GM12801 (cell line): ENCODE results near the gene GLP1R.

Experiments
- TF ChIP-seq, protein P1 (sequence below): IDR thresholded peaks from one replicate; pipeline ENCODE4 v1.5.1; 2011; ENCODE audit warnings: control low read depth; ENCODE audit not compliant: insufficient read length; ENCODE audit errors: extremely low read depth

GLP1R gene

DNA sequence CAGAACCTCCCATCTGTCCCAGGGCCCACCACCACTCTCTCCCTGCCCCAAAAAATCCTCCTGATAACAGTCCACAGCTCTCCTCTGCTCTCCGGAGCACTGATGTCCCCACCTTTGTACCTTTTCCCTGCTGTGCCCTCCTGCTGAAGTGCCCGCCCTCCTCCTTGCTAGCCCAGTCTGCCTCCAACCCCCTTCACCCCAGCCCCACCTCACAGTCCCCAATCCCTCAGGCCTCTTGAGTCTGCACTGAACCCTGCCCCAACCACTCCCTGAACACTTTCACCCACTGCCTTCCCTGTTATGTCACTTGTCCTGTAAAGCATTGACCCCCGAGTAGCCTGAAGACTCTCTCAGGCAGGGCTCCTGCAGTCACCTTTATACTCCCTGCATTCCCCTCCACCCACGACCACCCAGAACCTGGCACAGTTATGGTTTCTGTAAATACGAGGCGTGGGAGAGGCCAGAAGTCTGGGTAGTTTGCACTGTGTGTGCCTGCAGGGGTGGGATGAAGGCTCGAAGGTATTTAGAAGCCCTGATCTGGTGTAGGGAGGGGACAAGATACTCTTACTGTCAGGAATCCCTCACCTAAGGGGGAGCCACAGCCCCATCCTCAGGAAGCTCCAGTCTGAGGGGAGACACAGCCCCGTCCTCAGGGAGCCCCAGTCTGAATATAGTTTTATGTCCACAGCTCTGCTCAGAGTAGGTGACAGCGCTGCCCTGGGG lies 5.4 kb downstream of the GLP1R start:
- TF ChIP-seq, protein P1, sequence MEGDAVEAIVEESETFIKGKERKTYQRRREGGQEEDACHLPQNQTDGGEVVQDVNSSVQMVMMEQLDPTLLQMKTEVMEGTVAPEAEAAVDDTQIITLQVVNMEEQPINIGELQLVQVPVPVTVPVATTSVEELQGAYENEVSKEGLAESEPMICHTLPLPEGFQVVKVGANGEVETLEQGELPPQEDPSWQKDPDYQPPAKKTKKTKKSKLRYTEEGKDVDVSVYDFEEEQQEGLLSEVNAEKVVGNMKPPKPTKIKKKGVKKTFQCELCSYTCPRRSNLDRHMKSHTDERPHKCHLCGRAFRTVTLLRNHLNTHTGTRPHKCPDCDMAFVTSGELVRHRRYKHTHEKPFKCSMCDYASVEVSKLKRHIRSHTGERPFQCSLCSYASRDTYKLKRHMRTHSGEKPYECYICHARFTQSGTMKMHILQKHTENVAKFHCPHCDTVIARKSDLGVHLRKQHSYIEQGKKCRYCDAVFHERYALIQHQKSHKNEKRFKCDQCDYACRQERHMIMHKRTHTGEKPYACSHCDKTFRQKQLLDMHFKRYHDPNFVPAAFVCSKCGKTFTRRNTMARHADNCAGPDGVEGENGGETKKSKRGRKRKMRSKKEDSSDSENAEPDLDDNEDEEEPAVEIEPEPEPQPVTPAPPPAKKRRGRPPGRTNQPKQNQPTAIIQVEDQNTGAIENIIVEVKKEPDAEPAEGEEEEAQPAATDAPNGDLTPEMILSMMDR, result no peak

DNA sequence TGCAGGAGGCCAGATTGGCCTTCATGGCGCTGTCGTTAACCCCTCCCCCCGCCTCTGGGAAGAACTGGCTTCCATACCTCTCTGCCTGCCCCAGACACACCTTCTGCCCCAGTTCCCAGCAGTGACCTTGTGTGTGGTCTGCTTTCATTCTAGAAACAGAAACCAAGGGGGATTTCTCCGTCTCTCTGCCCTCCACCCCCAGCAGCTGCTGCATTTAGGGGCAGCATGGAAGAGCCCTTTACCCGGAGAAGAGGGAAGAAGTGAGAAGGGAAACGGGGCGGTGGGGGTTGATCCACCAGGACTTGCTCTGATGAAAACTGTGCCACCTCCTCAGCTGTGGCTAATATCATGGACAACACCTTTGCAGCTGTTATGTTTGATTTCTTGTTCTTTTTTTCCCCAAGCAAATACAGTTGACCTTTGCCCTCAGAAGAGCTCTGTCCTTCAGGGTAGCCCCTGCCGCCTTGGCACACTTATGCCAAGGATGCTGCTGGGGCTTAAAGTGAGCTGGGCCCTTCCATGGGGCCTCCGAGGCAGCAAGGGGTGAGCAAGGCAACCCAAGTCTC lies 6.1 kb downstream of the GLP1R start:
- TF ChIP-seq, protein P1, result no peak

DNA sequence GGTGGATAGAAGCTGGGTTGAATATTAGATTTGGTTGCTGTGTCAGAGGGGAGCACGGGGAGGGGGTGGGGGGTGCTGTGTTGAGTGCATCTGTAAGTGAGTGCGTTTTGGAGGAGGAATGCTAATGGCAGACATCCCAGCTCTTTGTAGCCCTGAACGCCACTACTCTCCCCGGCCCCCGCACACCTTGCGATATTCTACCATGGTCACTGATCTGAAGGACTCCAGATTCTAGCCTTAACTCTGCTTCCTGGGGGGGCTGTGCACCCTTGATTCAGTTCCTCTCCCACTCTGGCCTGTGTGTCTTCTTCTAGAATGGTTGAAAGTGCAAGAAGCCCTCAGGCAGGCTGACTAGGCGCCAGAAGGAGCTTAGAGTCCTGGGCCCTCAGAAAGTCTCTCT lies 7.1 kb downstream of the GLP1R start:
- TF ChIP-seq, protein P1, result no peak

DNA sequence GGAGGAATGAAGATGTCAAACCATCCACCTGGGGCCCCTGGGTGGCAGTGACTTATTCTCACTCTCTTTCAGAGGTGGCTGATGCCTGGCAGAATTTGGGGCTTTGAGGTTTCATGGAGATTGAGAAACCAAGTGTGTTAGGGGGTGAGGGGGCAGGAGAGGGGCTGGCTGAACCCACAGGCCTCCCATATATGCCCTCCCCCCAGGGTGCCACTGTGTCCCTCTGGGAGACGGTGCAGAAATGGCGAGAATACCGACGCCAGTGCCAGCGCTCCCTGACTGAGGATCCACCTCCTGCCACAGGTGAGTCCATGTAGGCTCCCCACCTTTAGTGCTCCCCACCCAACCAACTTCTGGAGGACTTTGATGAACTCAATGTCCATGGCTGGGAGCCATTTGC lies 7.6 kb downstream of the GLP1R start:
- TF ChIP-seq, protein P1, result no peak

DNA sequence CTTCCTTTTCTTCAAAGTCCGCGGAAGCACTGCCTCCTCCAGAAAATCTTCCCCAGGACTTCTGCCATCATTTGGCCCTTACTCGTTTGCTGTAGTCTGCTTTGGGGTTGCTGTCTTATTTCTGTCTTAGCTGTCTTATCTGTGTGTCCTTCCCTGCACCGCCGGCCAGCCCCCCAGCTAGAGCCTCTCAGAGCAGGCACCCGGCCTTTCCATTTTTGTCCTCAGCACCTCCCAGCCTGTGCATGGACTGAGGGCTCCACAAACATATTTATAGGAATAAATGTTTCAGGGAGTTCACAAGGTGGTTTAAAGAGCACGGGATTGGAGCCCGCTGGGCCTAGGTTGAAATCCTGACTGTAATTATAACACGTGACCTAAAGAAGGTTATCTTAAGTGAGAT lies 8.1 kb downstream of the GLP1R start:
- TF ChIP-seq, protein P1, result no peak

DNA sequence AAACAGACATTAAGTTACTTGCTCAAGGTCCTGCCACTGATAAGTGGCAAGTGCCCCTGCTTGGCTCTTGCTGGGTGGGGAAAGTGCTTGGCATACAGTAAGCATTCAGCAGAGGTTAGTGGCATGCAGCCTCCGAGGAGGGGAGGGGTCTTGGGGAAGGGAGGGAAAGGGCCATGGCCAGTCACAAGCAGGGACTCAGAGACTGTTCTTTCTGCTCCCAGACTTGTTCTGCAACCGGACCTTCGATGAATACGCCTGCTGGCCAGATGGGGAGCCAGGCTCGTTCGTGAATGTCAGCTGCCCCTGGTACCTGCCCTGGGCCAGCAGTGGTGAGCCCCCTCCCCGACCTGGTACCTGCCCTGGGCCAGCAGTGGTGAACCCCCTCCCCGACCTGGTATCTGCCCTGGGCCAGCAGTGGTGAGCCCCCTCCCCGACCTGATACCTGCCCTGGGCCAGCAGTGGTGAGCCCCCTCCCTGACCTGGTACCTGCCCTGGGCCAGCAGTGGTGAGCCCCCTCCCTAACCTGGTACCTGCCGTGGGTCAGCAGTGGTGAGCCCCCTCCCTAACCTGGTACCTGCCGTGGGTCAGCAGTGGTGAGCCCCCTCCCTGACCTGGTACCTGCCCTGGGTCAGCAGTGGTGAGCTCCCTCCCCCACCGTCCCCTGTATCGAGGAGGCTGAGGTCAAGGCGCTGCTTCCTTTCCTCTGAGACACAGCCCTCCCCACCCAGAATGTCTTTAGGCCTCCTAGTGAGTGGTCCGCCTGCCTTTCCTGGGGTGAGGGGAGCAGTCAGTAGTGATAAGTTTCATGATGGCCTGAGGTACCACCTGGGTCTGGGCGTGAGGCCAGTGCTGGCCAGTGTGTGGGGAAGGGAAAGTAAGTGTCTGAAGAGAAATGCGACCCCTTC lies 8.9 kb downstream of the GLP1R start:
- TF ChIP-seq, protein P1, result no peak

- TF ChIP-seq, protein P1, result no peak
These were observed 10.0 kb downstream of the GLP1R start for GRCh38 chr6:39058471-39059147.
